ENCODE results near the gene TRABD2B. TPM values are rescaled to one million over a fixed set of nuclear protein-coding genes. Genes with fewer than 3 reads are reported as not detected.

Gene TRABD2B
- total RNA-seq, 1 donor from 2014 or later: 0.92 TPM

DNA sequence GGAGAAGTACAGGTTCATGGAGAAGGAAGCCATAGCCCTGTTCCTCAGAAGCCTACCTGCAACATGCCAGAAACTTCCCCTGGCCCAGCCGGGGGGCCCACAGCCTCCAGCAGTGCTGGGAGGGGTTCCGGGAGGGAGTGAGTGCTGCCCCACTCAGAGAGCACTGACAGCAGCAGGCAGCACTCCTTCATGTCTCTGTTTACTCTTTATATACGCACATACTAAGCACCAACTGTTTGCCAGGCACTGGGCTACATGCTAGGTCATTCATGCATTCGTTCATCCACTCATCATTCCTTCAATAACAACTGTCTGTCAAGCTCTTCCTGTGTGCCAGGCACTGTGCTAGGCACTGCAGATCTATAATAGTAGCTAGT is 120.6 kb downstream of the TRABD2B start:
- H3K27me3 ChIP-seq (ENCODE audit: control insufficient read depth, insufficient read depth, low read length): no peaks in the 10 kb centered on the region
- no peak for DNase-seq (ENCODE audit: low read depth)
- H3K36me3 ChIP-seq (ENCODE audit: control insufficient read depth, insufficient read depth, low read length): no peaks in the 10 kb centered on the region
- H3K4me3 ChIP-seq (ENCODE audit: low read depth, low read length): no peak overlapping the region
- no peak for TF ChIP-seq CTCF (IDR thresholded peaks at IDR 0.05; ENCODE audit: insufficient read depth, low read length, poor library complexity, severe bottlenecking)

DNA sequence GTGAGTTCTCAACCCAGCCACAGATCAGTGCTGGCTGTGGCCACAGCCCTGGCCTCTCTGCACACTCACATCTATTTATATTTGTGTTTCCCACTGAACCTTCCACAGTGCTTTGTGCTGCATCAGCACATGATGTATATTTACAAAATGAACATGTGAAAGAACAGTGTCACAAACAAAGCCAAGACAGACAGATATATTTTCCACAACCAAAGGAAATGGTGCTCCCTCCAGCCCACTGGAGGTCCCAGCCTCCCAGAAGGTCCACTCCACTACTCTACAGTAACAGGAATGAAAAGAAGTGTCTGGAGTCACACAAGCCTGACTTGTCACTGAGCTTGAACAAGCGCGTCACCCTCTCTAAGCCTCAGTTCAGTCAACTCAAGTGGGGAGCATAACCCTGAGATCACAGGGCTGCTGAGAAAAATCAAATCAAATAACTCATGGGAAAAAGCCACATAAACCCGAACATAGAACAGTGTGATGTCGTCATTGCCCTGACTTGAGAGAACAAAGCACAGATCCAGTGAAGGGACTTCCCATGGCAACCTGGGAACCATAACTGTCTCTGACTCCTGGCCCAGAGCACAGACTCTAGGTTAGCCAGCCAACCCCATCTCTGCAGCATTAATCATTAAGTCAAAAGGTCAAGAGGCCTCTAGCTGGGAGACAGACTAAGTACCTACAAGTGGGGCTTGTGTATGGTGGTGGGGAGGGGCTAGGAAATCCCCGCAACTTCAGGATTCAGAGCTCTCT is 121.2 kb downstream of the TRABD2B start:
- Histone ChIP-seq H3K4me3 (ENCODE audit: low read depth, low read length) (no peak overlapping the region), H3K27me3 (ENCODE audit: control insufficient read depth, insufficient read depth, low read length) (no peaks in the 10 kb centered on the region), H3K36me3 (ENCODE audit: control insufficient read depth, insufficient read depth, low read length) (no peaks in the 10 kb centered on the region)
- peak; percentile 96 for DNase-seq (ENCODE audit: low read depth)
- TF ChIP-seq CTCF (IDR thresholded peaks at IDR 0.05; ENCODE audit: insufficient read depth, low read length, poor library complexity, severe bottlenecking): no peak

GRCh38 chr1:47875036-47875435 is 122.1 kb downstream of the TRABD2B start:
- no peak for TF ChIP-seq CTCF (IDR thresholded peaks at IDR 0.05; ENCODE audit: insufficient read depth, low read length, poor library complexity, severe bottlenecking)
- DNase-seq (ENCODE audit: low read depth): no peak
- no peaks in the 10 kb centered on the region for H3K36me3 ChIP-seq (ENCODE audit: control insufficient read depth, insufficient read depth, low read length)
- no peaks in the 10 kb centered on the region for H3K27me3 ChIP-seq (ENCODE audit: control insufficient read depth, insufficient read depth, low read length)
- H3K4me3 ChIP-seq (ENCODE audit: low read depth, low read length): no peak overlapping the region

GRCh38 chr1:47873337-47873736 is 123.8 kb downstream of the TRABD2B start:
- TF ChIP-seq CTCF (IDR thresholded peaks at IDR 0.05; ENCODE audit: insufficient read depth, low read length, poor library complexity, severe bottlenecking): no peak
- H3K36me3 ChIP-seq (ENCODE audit: control insufficient read depth, insufficient read depth, low read length): no peaks in the 10 kb centered on the region
- H3K4me3 ChIP-seq (ENCODE audit: low read depth, low read length): no peak overlapping the region
- no peak for DNase-seq (ENCODE audit: low read depth)
- H3K27me3 ChIP-seq (ENCODE audit: control insufficient read depth, insufficient read depth, low read length): no peaks in the 10 kb centered on the region

GRCh38 chr1:47872886-47873285 is 124.3 kb downstream of the TRABD2B start:
- DNase-seq (ENCODE audit: low read depth): no peak
- TF ChIP-seq CTCF (IDR thresholded peaks at IDR 0.05; ENCODE audit: insufficient read depth, low read length, poor library complexity, severe bottlenecking): no peak

GRCh38 chr1:47871799-47872353 is 125.3 kb downstream of the TRABD2B start:
- DNase-seq (ENCODE audit: low read depth): peak; percentile 85
- no peak for TF ChIP-seq CTCF (IDR thresholded peaks at IDR 0.05; ENCODE audit: insufficient read depth, low read length, poor library complexity, severe bottlenecking)
- Histone ChIP-seq H3K4me3 (ENCODE audit: low read depth, low read length) (no peak overlapping the region), H3K36me3 (ENCODE audit: control insufficient read depth, insufficient read depth, low read length) (no peaks in the 10 kb centered on the region), H3K27me3 (ENCODE audit: control insufficient read depth, insufficient read depth, low read length) (no peaks in the 10 kb centered on the region)

More at GRCh38 chr1:47872886-47873285, 124.3 kb downstream of the TRABD2B start:
- no peaks in the 10 kb centered on the region for H3K36me3 ChIP-seq (ENCODE audit: control insufficient read depth, insufficient read depth, low read length)
- no peak overlapping the region for H3K4me3 ChIP-seq (ENCODE audit: low read depth, low read length)
- no peaks in the 10 kb centered on the region for H3K27me3 ChIP-seq (ENCODE audit: control insufficient read depth, insufficient read depth, low read length)

All from kidney epithelial cell (primary cell).